Bronchial epithelial cell (primary cell): Measurements from ENCODE around the gene BCAN. TPM values are rescaled to one million over a fixed set of nuclear protein-coding genes. Genes with fewer than 3 reads are reported as not detected.
A peak's percentile ranks its signal among the peaks of the same experiment; 100 is the strongest.

ENCODE experiments used
- DNase-seq: peaks from one replicate; pipeline ENCODE4 v3.0.0-alpha.2; 2010; ENCODE audit warnings: low read depth
- FAIRE-seq: peaks from 2 replicates; lab custom pipeline; 2011; peaks lifted over from hg19 to GRCh38; lab: Jason Lieb, UNC
- H3K27me3 ChIP-seq: 2 replicates; pipeline ENCODE4 v1.5.1; 2011; ENCODE audit warnings: low read length; ENCODE audit not compliant: control insufficient read depth, insufficient read depth
- H3K36me3 ChIP-seq: 2 replicates; pipeline ENCODE4 v1.5.1; 2011; ENCODE audit warnings: low read length; ENCODE audit not compliant: control insufficient read depth, insufficient read depth
- H3K4me3 ChIP-seq: 2 replicates; pipeline ENCODE4 v1.5.1; 2011; ENCODE audit warnings: mild to moderate bottlenecking, low read depth, low read length, control low read depth
- total RNA-seq: library from RNA; depleted of rRNA; stranded (reverse); fragments of >200 nt; gene quantifications from 2 replicates; pipeline ENCODE4 v1.2.1, GENCODE V29; 2014
- TF ChIP-seq, protein P1 (sequence below): IDR thresholded peaks from 2 replicates; pipeline ENCODE4 v1.5.1; 2011; ENCODE audit warnings: mild to moderate bottlenecking, moderate library complexity, low read length, control low read depth, inconsistent platforms; ENCODE audit not compliant: insufficient read depth, severe bottlenecking

Gene BCAN
- total RNA-seq, 1 donor from 2014 or later: not detected

DNA sequence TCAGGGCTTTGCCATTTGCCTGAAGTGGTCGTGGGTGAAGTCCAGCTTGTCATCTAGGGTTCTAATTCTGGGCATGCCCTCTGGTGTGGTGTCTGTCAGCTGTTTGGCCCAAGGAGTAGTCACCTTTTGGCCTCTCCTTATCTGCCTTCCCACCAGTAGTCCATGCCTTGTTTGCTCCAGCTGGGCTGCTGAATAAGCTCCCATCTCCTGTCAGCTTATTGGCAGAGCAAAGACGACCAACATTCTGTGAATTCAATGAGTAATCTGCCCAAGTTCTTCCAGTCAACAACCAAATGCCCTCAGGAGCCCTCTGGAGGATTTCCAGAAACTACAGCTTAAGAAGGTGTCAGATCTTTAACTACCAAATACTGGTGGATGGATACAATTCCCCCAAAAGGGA, 7.0 kb downstream of the BCAN start:
- Histone ChIP-seq H3K27me3 (peaks cover 38% of the 10 kb centered on the region), H3K4me3 (no peak overlapping the region), H3K36me3 (no peaks in the 10 kb centered on the region)
- FAIRE-seq: peak; percentile 28
- TF ChIP-seq, protein P1, sequence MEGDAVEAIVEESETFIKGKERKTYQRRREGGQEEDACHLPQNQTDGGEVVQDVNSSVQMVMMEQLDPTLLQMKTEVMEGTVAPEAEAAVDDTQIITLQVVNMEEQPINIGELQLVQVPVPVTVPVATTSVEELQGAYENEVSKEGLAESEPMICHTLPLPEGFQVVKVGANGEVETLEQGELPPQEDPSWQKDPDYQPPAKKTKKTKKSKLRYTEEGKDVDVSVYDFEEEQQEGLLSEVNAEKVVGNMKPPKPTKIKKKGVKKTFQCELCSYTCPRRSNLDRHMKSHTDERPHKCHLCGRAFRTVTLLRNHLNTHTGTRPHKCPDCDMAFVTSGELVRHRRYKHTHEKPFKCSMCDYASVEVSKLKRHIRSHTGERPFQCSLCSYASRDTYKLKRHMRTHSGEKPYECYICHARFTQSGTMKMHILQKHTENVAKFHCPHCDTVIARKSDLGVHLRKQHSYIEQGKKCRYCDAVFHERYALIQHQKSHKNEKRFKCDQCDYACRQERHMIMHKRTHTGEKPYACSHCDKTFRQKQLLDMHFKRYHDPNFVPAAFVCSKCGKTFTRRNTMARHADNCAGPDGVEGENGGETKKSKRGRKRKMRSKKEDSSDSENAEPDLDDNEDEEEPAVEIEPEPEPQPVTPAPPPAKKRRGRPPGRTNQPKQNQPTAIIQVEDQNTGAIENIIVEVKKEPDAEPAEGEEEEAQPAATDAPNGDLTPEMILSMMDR: no peak
- peak; percentile 35 for DNase-seq

DNA sequence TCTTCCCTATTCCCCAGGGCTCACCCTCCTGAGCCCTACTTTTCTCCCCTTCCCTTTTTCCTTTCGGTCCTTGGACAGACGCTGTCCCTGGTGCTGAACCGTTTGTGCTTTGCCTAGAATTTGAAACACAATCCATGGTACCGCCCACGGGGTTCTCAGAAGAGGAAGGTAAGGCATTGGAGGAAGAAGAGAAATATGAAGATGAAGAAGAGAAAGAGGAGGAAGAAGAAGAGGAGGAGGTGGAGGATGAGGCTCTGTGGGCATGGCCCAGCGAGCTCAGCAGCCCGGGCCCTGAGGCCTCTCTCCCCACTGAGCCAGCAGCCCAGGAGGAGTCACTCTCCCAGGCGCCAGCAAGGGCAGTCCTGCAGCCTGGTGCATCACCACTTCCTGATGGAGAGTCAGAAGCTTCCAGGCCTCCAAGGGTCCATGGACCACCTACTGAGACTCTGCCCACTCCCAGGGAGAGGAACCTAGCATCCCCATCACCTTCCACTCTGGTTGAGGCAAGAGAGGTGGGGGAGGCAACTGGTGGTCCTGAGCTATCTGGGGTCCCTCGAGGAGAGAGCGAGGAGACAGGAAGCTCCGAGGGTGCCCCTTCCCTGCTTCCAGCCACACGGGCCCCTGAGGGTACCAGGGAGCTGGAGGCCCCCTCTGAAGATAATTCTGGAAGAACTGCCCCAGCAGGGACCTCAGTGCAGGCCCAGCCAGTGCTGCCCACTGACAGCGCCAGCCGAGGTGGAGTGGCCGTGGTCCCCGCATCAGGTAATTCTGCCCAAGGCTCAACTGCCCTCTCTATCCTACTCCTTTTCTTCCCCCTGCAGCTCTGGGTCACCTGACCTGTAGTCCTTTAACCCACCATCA, 10.4 kb downstream of the BCAN start:
- H3K27me3 ChIP-seq: peaks cover 32% of the 10 kb centered on the region
- TF ChIP-seq, protein P1: no peak
- DNase-seq (peak; percentile 20), FAIRE-seq (no peak)
- no peaks in the 10 kb centered on the region for H3K36me3 ChIP-seq
- no peak overlapping the region for H3K4me3 ChIP-seq

GRCh38 chr1:156652992-156653355, 11.1 kb downstream of the BCAN start:
- DNase-seq (no peak), FAIRE-seq (no peak)
- H3K36me3 ChIP-seq: no peaks in the 10 kb centered on the region
- peaks cover 28% of the 10 kb centered on the region for H3K27me3 ChIP-seq
- TF ChIP-seq, protein P1: no peak
- no peak overlapping the region for H3K4me3 ChIP-seq

GRCh38 chr1:156654700-156655099, 12.8 kb downstream of the BCAN start:
- TF ChIP-seq, protein P1: no peak
- peaks cover 21% of the 10 kb centered on the region for H3K27me3 ChIP-seq
- H3K4me3 ChIP-seq: no peak overlapping the region
- FAIRE-seq (no peak), DNase-seq (no peak)
- no peaks in the 10 kb centered on the region for H3K36me3 ChIP-seq

- TF ChIP-seq, protein P1: no peak
- peaks cover 21% of the 10 kb centered on the region for H3K27me3 ChIP-seq
- no peak for FAIRE-seq
- no peaks in the 10 kb centered on the region for H3K36me3 ChIP-seq
- no peak for DNase-seq
- no peak overlapping the region for H3K4me3 ChIP-seq
These were observed 13.4 kb downstream of the BCAN start for GRCh38 chr1:156655151-156655903.
